Stimulated activated CD4-positive, alpha-beta T cell treated with anti-CD3 and anti-CD28 coated beads, Interleukin-12 subunit alpha, Interleukin-12 subunit beta, amount 100 ng/mL, for 48 hours (primary cell): ENCODE measurements around the gene SPATA9.
A peak's percentile ranks its signal among the peaks of the same experiment; 100 is the strongest.

Experiments
- DNase-seq, 3 donors: peaks; one replicate each; pipeline ENCODE4 v3.0.0-alpha.2; 2020; ENCODE audit warnings: low read depth in 2 of 3, low spot score in 1 of 3

SPATA9 gene

GRCh38 chr5:95689680-95690079 lies 6.9 kb upstream of the SPATA9 start:
- no peak for DNase-seq

GRCh38 chr5:95686651-95687050 lies 3.9 kb upstream of the SPATA9 start:
- no peak for DNase-seq

- no peak for DNase-seq
Measured at GRCh38 chr5:95684361-95684760, 1.6 kb upstream of the SPATA9 start.

GRCh38 chr5:95673081-95673480 lies 9.7 kb downstream of the SPATA9 start:
- DNase-seq, result no peak

GRCh38 chr5:95672641-95673040 lies 10.2 kb downstream of the SPATA9 start:
- no peak for DNase-seq

GRCh38 chr5:95671826-95672225 lies 11.0 kb downstream of the SPATA9 start:
- no peak for DNase-seq

- DNase-seq, result no peak
Measured at GRCh38 chr5:95670568-95670967, 12.2 kb downstream of the SPATA9 start.

GRCh38 chr5:95669985-95670384 lies 12.8 kb downstream of the SPATA9 start:
- no peak for DNase-seq

- no peak for DNase-seq
Measured at GRCh38 chr5:95669540-95669939, 13.3 kb downstream of the SPATA9 start.

GRCh38 chr5:95668728-95669127 lies 14.1 kb downstream of the SPATA9 start:
- no peak for DNase-seq

- DNase-seq, result no peak
Measured at GRCh38 chr5:95668216-95668615, 14.6 kb downstream of the SPATA9 start.

- DNase-seq, result no peak
Measured at GRCh38 chr5:95667678-95668077, 15.1 kb downstream of the SPATA9 start.

GRCh38 chr5:95667061-95667618 lies 15.7 kb downstream of the SPATA9 start:
- no peak for DNase-seq

GRCh38 chr5:95664204-95664786 lies 18.5 kb downstream of the SPATA9 start:
- peak in 1 of 3 donors; percentile 52 for DNase-seq

GRCh38 chr5:95662946-95663345 lies 19.8 kb downstream of the SPATA9 start:
- no peak for DNase-seq

- DNase-seq, result no peak
Measured at GRCh38 chr5:95660060-95660459, 22.7 kb downstream of the SPATA9 start.

- DNase-seq, result no peak
Measured at GRCh38 chr5:95655575-95655974, 27.2 kb downstream of the SPATA9 start.

GRCh38 chr5:95654196-95654595 lies 28.6 kb downstream of the SPATA9 start:
- DNase-seq, result no peak

- DNase-seq, result no peak
Measured at GRCh38 chr5:95652849-95653248, 29.9 kb downstream of the SPATA9 start.

GRCh38 chr5:95649842-95650620 lies 32.8 kb downstream of the SPATA9 start:
- no peak for DNase-seq

GRCh38 chr5:95649274-95649673 lies 33.5 kb downstream of the SPATA9 start:
- DNase-seq, result no peak
